ENCODE results near the gene SPINK14. TPM values are rescaled to one million over a fixed set of nuclear protein-coding genes. Genes with fewer than 3 reads are reported as not detected.

SPINK14 gene, protein sequence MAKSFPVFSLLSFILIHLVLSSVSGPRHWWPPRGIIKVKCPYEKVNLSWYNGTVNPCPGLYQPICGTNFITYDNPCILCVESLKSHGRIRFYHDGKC
- total RNA-seq: not detected
- long read RNA-seq: 0 reads

DNA sequence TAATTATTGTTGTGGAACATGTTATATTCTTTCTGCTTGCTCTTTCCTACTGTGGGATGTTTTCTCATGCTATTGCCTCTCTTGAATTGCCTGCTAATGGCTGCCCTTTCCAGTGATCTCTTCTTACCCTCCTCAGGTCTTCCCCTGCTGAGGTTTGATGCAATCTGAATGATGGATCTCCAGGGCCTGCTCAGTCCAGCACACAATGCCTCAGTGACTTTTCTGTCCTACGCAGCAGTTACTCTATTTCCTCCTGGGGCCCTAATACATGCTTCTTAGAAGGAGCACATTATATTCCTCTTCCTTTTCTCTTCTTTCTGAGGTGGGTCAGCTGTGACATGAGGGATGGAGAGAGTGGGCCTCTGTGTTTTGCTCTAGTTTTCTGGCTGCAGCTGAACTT lies at the start of gene SPINK14:
Gene SPINK14 (plus strand): TSS at position 301 of the 400 bp plus-strand sequence. CDS start 1,187 bp downstream, outside the sequence.
- no peak for DNase-seq (ENCODE audit: low spot score)

DNA sequence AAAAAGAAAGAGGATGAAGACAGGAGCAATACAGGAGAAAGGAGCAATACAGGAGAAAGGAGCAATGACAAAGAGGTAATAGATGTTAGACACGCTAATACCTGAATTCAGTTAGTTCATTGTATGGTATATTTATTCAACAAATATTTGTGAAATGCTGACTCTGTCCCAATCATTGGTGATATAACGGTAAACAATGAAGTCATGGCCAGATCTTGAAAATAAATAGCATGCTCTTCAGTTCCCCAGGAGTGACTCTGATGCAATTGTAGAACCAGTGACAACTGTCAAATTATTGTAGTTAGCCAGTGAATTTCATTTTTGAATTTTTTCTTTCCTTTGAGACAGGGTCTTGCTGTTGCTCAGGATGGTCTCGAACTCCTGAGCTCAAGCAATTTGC lies 48.0 kb upstream of the SPINK14 start:
- no peak for DNase-seq (ENCODE audit: low spot score)

DNA sequence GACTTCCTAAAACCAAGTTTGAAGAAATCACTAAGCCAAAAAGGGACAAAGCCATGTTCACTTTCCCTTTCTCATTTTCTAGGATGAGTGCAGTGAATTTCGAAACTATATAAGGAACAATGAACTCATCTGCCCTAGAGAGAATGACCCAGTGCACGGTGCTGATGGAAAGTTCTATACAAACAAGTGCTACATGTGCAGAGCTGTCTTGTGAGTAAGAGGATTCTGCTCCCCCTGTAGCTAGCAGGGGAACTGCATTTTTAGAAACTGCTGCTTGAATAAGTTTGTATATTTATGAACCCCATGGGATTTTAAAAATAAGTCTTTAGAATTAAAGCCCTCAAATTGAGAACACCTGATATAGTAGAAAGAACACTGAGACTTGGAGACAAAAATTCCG lies 42.7 kb upstream of the SPINK14 start:
- no peak for DNase-seq (ENCODE audit: low spot score)

DNA sequence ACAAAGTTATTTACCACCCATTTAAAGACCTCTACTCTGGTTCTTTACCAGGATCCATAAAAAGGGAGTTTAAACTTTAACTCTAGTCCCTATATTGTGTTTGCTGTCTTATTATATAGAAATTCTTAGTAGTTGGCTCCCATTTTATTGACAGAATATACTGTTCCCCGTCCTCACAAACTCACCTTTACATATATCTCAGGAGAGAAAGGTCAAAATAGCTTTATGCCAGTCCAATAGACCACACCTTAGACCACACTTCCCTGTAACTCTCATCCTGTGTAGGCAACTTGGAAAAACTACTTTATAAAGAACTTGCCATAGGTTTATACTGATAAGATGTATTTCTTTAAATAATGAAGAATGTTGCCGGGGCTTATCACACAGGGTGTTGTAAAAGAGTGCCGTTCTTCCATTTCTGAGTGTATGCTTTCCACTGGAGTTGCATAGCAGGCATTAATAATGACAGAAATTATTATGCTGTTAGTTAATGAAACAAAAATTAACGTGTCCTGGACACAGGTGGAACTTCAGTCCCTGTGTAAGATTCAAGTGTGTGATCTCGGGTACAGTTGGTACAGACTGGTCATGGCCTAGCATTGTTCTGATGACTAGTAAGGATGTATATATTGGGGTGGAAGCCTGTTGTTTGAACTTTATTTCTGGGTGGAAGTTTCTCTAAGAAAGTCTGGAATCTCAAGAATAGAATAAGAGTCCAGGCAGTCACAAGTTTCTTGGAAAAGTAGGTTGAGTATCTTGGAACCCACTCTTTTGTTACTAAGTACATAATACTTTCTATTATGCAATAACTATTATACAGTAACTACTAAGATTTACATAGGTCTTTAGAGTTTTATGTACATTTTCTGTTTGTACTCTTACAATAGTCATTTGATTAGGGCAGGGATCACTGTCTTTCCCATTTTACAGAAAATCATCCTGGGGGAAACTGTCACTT lies 33.0 kb upstream of the SPINK14 start:
- no peak for DNase-seq (ENCODE audit: low spot score)

DNA sequence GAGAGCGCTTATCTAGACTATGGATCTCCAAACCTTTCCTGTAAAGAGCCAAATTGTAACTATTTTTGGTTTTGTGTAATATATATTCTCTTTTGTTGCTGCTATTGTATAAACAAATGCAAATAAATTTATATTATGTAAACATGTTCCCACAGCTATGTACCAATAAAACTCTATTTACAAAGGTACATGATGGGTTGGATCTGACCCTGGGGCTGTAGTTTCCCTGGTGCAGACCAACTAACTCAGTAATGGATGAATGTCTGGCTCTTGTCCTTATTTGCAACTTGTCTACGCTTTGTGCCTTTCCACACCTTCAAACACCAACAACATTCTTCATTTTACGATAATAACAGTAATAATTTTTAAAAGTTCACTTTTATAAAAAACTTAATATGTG lies 27.5 kb upstream of the SPINK14 start:
- DNase-seq (ENCODE audit: low spot score): no peak

DNA sequence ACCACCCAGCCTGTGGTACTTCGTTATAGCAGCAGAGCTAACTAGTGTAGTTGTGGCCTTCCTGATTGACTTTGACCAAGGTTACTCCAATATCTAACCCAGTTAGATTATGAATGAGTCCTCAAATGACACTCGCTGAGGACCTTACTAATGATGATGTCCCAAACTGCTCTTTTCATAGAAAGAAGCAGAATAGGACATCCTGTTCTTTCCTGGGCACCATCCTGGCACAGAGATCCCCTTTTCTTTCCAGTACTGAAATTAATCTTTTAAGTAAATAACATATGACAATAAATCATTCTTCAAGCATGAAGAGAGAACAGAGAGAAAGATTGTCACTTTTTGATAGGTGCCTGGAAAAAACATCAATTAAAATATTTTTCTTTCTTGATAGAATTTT lies 26.7 kb upstream of the SPINK14 start:
- DNase-seq (ENCODE audit: low spot score): no peak

DNA sequence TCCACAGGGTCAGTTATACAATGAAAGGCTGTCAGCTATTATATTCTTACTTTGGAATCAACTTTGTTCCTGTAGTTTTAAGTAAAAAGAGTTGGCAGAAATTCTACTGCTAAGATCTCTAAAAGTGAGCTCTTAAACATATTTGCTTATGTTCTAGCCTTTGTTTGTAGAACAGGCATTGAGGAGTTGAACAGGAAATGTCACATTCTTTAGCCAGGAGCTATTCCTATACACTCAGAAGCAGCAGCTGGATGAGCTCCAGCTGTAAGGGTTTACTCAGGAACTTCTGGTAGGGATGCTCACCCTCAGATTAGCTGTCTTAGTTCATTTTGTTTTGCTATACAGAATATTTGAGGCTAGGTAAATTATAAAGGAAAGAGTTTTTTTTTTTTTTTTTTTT lies 22.4 kb upstream of the SPINK14 start:
- DNase-seq (ENCODE audit: low spot score): no peak

DNA sequence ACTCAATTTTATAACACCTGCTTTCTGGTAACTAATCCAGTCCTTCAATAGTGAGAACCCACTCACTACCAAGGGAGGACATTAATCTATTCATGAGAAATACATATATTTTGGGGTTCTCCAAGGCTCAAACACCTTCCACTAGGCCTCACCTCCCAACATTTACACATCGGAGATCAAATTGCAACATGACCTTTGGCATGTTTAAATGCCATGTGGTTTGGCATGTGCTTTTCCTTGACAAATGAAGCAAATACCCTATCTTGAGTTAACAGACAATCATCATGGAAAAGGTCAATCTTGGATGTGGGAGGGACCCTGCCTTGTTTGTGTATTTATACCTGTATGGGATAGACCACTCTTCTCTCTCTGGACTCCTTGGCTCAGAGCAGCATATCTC lies 21.9 kb upstream of the SPINK14 start:
- no peak for DNase-seq (ENCODE audit: low spot score)

DNA sequence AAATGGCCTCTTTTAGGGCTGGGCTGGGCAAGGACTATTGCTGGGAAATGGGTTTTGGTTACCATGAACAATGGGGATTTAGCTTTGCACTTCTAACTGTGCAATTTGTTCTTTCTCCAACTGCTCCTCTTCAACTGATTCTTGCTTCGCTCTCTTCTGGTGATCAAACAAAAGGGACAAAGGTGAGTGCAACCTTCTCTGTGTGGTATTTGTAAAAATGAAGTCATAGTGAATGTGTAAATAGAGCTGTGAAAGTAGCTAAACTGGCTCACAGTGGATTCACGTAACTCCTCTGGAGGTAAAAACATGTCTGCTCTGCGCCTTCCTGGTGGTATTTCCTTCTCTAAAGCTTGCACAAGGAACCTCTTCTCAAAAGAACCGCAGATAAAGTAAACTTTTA lies 20.9 kb upstream of the SPINK14 start:
- DNase-seq (ENCODE audit: low spot score): no peak

DNA sequence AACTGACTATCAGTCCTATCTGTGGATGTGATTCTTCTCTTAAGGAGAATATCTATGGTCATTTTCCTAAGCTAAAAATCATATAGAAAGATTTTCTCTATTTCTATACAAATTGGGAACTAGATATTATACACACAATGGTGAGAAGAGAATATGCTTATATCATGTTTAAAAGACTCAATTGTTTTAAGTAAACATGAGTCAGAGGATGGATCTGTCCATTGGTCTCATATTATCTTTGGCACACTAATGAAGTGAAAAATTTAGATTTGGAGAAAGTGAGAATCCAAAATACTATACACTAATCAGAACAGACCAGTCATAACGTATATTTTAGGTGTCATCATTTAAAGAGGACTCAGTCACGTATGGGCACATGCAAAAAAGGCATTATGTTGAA lies 16.5 kb upstream of the SPINK14 start:
- DNase-seq (ENCODE audit: low spot score): no peak

DNA sequence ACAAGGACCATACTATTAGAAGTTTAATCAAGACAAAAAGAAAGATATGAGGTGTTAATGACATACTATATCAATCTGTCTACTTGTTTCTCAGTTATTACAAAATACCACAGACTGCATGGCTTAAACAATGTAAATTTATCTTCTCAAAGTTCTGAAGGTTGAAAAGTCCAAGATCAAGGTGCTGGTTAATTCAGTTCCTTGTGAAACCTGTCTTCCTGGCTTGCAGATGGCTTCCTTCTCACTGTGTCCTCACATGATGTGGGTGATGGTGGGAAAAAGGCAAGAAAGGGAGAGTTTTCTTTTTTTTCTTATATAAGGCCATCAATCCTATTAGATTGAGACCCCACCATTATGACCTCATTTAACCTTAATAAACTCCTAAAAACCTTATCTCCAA lies 15.6 kb upstream of the SPINK14 start:
- DNase-seq (ENCODE audit: low spot score): no peak

DNA sequence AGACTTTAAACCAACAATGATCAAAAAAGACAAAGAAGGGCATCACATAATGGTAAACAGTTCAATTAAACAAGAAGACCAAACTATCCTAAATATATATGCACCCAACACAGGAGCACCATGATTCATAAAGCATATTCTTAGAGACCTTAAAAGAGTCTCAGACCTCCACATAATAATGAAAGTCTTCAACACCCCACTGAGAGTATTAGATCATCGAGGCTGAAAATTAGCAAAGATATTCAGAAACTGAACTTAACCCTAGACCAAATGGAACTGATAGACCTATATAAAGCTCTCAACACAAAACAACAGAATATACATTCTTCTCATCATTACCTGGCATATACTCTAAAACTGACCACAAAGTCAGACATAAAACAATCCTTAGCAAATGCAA lies 11.7 kb upstream of the SPINK14 start:
- DNase-seq (ENCODE audit: low spot score): no peak

DNA sequence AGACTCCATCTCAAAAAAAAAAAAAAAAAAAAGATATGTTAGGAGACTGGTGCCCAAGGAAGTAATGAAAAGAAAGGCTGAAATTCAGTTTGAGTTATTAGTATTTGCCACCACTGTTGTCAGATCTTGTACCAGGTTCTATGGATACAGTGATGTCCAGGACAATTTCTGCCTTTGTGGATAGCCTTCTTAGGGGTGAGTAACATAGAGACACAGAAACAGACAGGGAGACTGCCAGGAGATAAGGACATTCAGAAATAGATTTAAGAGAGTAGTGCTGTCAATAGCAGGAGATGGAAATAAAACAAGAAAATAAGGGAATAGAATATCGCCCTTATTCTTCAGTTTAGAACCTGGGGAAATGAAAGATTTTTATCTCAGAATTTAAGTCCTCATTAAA lies 6.3 kb upstream of the SPINK14 start:
- DNase-seq (ENCODE audit: low spot score): no peak

DNA sequence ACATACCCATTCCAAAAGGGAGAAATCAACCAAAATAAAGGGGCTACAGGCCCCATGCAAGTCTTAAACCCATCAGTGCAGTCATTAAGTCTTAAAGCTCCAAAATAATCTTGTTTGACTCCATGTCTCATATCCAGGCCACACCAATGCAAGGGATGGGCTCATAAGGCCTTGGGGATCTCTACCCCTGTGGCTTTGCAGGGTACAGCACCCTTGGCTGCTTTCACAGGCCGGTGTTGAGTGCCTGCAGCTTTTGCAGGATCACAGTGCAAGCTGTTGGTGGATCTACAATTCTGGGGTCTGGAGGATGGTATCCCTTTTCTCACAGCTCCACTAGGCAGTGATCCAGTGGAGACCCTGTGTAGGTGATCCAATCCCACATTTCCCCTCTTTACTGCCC lies 5.0 kb upstream of the SPINK14 start:
- DNase-seq (ENCODE audit: low spot score): no peak

DNA sequence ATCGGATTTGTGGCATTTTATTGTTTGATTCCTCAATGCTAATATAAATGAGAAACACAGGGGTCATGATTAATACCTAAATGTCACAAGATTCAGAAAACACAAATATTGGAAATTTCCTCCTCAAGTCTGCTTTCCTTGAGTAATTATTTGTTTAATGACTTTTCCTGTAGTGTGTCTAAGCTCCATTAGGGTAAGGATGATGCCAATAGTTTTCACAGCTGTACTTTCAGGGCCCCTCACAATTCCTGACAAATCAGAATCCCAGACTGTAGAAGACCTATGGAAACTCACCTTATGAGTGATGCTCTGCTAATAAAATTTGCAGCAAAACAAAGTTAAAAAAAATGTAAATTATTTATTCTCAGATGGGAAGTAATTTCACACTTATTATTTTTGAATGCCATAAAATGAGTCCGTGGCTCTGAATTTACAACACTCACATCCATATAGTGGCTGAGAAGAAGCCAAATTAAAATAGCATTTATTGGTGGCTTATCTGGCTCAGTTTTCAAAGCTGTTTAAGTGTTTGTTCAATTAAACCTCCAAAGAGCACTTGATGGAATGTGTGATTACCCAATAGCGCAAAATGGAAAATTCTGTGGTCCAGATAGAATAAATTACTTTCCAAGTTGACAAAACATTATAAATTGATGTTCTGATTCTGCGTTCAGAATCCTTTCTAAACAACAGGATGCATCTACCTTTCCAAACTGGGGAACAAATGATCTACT lies 1.6 kb upstream of the SPINK14 start:
- no peak for DNase-seq (ENCODE audit: low spot score)

DNA sequence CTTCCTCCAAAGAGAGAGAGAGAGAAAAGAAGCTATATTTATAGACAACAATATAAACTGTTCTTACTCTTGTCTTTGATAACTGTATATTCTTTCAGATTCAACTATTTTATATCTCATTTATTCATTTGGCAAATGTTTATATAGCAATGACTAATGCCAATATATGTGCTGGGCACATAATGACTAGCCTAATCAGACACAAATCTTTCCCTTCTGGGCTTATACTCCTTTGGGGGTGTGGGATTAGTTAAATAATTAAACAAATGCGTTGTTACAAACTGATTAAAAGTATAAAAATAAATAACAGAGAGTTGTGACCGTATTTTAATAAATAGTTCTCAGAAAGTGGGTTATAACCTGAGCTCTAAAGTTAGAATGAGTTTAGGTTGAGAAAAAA lies 4.0 kb downstream of the SPINK14 start:
- DNase-seq (ENCODE audit: low spot score): no peak

DNA sequence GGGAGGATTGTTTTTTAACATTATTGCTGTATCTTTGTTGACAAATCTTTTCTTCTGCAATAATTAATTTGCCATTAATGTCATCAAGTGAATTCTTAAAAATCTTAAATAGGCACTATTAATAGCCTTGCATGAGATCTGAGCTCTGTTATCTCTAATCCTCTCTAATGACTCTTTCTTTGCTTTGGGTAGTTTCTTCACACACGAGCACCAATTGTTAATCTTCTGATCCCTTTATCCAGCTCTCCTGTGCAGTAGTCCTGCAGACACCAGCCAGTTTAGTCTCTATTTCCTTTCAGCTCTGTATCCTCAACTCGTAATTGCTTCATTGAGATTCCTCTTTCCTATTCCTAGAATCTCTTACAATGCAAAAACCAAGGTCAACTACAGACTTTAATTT lies 8.1 kb downstream of the SPINK14 start:
- DNase-seq (ENCODE audit: low spot score): no peak

DNA sequence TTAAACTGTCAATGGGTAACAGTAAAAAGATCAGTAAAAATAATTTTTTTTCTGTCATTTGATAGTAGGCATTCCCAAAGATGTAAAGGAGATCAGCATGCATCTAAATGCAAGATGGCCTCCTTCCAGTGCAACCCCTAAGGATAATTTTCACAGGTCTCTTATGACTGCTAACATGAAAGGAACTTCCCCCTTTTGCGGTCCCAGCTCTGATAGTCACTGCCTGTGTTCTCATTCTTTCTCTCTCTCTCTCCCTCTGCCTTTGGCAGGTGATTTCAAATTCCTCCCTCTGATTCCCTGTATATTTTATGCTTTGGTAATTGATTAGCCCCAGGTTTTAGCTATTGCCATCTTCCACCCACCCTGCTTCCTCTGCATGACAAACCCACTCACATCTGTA lies 8.9 kb downstream of the SPINK14 start:
- DNase-seq (ENCODE audit: low spot score): no peak

DNA sequence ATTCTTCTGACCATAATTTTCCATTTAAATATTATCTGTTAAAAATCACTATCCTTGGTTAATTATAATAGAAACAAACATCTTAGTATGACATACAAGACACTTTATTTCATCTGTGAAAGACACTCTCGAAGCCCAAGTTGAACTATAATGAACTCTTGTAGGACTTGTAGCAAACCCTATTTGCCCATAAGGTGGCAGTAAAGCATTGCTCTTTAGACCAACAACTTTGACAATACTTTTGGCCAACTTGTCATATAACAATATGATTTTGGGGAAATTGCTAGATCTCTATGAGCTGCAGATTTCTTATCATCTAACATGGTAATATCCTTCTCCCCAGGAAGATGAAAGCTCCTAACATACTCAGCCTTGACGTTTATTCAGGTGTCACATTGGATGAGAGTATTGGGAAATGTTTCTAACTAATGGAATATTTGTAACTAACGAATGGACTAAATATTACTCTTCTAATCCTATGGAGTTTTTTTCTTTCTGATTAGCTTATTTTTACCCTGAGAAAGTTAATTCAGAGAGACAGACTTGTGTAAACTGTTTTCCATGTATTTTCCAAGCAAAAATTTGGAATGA lies 11.0 kb downstream of the SPINK14 start:
- DNase-seq (ENCODE audit: low spot score): no peak

DNA sequence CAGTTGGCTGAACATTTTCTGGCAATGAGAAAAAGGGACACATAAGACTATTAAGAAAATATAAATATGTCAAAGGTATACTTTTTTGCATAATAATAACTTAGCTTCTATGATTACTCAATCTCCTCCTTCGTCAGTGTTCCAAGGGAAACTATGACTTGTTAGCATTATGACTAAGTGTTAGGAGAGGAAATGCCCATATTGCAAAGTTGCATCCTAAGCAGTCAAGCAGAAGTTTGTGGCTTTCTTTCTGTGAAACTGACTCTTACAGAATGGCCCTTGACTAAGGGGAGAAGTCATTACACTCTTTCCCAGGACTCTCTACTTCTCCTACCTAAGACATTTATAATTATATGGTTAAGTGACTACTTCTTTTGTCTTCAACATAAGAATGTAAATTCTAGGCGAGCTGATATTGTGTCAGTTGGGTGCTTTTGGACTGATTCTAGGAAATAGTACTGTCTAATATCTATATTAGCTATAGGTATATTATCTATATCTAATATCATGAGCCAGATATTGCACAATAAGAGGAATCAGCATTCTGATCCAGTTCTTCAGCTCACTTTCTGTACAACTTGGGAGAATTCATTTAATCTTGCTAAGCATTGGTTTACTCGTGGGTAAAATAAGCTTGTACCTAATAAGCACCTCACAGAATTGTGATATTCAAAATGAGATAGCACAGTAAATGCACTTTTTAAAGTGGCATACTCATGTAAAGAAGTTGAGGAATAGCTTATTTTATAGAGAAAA lies 18.1 kb downstream of the SPINK14 start:
- no peak for DNase-seq (ENCODE audit: low spot score)

DNA sequence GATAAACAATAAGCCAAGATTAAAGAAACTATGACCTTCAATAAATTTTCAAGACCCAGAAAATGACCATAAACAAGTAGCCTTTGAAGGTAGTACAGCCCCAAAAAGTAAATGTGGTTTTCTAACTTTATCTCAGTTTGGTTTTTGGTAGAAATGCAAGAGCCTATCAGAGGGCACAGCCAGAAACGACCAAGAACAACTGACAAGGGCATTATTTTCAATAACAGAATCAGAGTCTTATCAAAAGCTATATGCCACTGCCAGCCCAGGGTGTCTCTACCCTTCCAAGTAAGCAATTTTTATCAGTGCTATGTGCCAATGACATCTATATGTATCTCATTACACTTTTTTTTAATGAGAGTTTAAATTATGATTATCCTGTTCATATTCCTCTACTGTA lies 22.7 kb downstream of the SPINK14 start:
- no peak for DNase-seq (ENCODE audit: low spot score)
